ENCODE measurements around the gene PARD3B. TPM values are rescaled to one million over a fixed set of nuclear protein-coding genes. Genes with fewer than 3 reads are reported as not detected.
A peak's percentile ranks its signal among the peaks of the same experiment; 100 is the strongest.

PARD3B gene
- total and polyA plus RNA-seq, 7 donors, result 3.2 to 64.0 (median 42.5) TPM

GRCh38 chr2:205056151-205056561 is 510.9 kb downstream of the PARD3B start:
- Histone ChIP-seq H3K4me1 (peaks cover 0 to 36% (median 26%) of the 10 kb centered on the region in 4 donors), H3K27me3 (no peaks in the 10 kb centered on the region), H3K36me3 (no peaks in the 10 kb centered on the region), H3K9me3 (no peaks in the 10 kb centered on the region), H3K27ac (peak overlapping the region in 1 of 4 donors; percentile 62), H3K4me3 (peak overlapping the region in 2 of 4 donors; percentile 30 to 31)
- DNase-seq, result no peak
- TF ChIP-seq POLR2AphosphoS5 (IDR thresholded peaks at IDR 0.05) (peak in 2 of 4 donors; percentile 33 to 37), POLR2A (IDR thresholded peaks at IDR 0.05) (no peak), CTCF (IDR thresholded peaks at IDR 0.05) (no peak), EP300 (IDR thresholded peaks at IDR 0.05) (no peak)
- intact Hi-C loops (cut with DNase I), result no loop called here
- WGBS, 2 donors, result 66 to 71% methylated on average over 6 of the region's 6 CpGs

GRCh38 chr2:205058409-205058808 is 513.1 kb downstream of the PARD3B start:
- Histone ChIP-seq H3K36me3 (no peaks in the 10 kb centered on the region), H3K27me3 (no peaks in the 10 kb centered on the region), H3K4me3 (no peak overlapping the region), H3K27ac (no peak overlapping the region), H3K9me3 (no peaks in the 10 kb centered on the region), H3K4me1 (peaks cover 0 to 37% (median 26%) of the 10 kb centered on the region in 4 donors)
- WGBS, 2 donors, result 95% methylated on average over 2 of the region's 2 CpGs
- intact Hi-C loops (cut with DNase I), result no loop called here
- TF ChIP-seq POLR2A (IDR thresholded peaks at IDR 0.05), result no peak
- no peak for TF ChIP-seq EP300 (IDR thresholded peaks at IDR 0.05)
- no peak for TF ChIP-seq POLR2AphosphoS5 (IDR thresholded peaks at IDR 0.05)
- no peak for TF ChIP-seq CTCF (IDR thresholded peaks at IDR 0.05)
- no peak for DNase-seq

- Histone ChIP-seq H3K36me3 (no peaks in the 10 kb centered on the region), H3K4me1 (peaks cover 0 to 23% (median 13%) of the 10 kb centered on the region in 4 donors), H3K27ac (no peak overlapping the region), H3K27me3 (no peaks in the 10 kb centered on the region), H3K9me3 (no peaks in the 10 kb centered on the region), H3K4me3 (no peak overlapping the region)
- intact Hi-C loops (cut with DNase I), result no loop called here
- DNase-seq, result no peak
- TF ChIP-seq CTCF (IDR thresholded peaks at IDR 0.05) (no peak), POLR2A (IDR thresholded peaks at IDR 0.05) (no peak), EP300 (IDR thresholded peaks at IDR 0.05) (no peak), POLR2AphosphoS5 (IDR thresholded peaks at IDR 0.05) (no peak)
- 88 to 93% methylated on average over 2 of the region's 2 CpGs for WGBS, 2 donors
Observed at GRCh38 chr2:205060269-205060668, 515.0 kb downstream of the PARD3B start.

- Histone ChIP-seq H3K9me3 (no peaks in the 10 kb centered on the region), H3K4me1 (peaks cover 0 to 17% (median 4%) of the 10 kb centered on the region in 4 donors), H3K27ac (peak overlapping the region in 1 of 4 donors; percentile 13), H3K4me3 (no peak overlapping the region), H3K27me3 (no peaks in the 10 kb centered on the region), H3K36me3 (no peaks in the 10 kb centered on the region)
- no peak for DNase-seq
- 91% methylated on average over 5 of the region's 5 CpGs for WGBS, 2 donors
- TF ChIP-seq EP300 (IDR thresholded peaks at IDR 0.05) (no peak), POLR2AphosphoS5 (IDR thresholded peaks at IDR 0.05) (peak in 1 of 4 donors; percentile 12), CTCF (IDR thresholded peaks at IDR 0.05) (no peak), POLR2A (IDR thresholded peaks at IDR 0.05) (no peak)
- intact Hi-C loops (cut with DNase I), result no loop called here
Observed at GRCh38 chr2:205066081-205066480, 520.8 kb downstream of the PARD3B start.

GRCh38 chr2:205069928-205070327 is 524.7 kb downstream of the PARD3B start:
- Histone ChIP-seq H3K4me1 (peaks cover 0 to 14% (median 4%) of the 10 kb centered on the region in 4 donors), H3K36me3 (no peaks in the 10 kb centered on the region), H3K27ac (no peak overlapping the region), H3K4me3 (no peak overlapping the region), H3K27me3 (no peaks in the 10 kb centered on the region), H3K9me3 (no peaks in the 10 kb centered on the region)
- intact Hi-C loops (cut with DNase I), result no loop called here
- WGBS, 2 donors, result 83 to 94% methylated on average over 1 of the region's 1 CpG
- TF ChIP-seq EP300 (IDR thresholded peaks at IDR 0.05) (no peak), POLR2AphosphoS5 (IDR thresholded peaks at IDR 0.05) (no peak), CTCF (IDR thresholded peaks at IDR 0.05) (no peak), POLR2A (IDR thresholded peaks at IDR 0.05) (no peak)
- DNase-seq, result no peak

All from sigmoid colon (tissue), 7 donors.